ENCODE results near the gene UNC13D. TPM values are rescaled to one million over a fixed set of nuclear protein-coding genes. Genes with fewer than 3 reads are reported as not detected.
"Not testable (repeated sequence)": the region's sequence is repeated elsewhere in the genome, so short reads cannot be mapped to it uniquely, and the experiment has no call there.

The UNC13D gene
- polyA plus RNA-seq, 1 donor from 2014 or later, result 1.2 TPM

DNA sequence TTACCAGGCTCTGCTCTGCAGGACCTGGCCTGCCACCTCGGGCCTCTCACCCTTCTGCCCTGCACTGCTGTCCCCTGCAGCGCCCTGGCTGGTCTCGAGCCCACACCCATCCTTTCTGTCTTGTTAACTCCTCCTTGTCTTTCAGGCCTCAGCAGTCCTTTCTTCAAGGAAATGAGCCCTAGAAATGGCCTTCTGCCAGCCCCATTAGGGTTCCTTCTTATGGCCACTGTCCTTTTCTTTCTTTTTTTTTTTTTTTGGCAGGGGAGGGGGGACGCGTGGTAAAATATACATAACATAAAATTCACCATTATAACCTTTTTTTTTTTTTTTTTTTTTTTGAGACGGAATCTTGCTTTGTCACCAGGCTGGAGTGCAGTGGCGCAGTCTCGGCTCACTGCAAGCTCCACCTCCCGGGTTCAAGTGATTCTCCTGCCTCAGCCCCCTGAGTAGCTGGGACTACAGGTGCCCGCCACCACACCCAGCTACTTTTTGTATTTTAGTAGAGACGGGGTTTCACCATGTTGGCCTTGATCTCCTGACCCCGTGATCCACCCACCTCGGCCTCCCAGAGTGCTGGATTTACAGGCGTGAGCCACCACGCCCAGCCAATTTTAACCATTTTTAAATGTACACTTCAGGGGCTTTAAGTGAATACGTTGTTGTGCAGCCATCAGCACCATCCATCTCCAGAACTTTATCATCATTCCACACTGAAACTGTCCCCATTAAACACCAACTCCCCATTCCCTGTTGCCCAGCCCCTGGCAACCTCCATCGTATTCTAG, 21.4 kb upstream of the UNC13D start:
- H3K79me2 ChIP-seq (replicated peaks; ENCODE audit: insufficient read depth, low read length); H3K9ac ChIP-seq (ENCODE audit: low read length); H2AFZ ChIP-seq (ENCODE audit: low read depth, low read length); H3K36me3 ChIP-seq (ENCODE audit: insufficient read depth, low read length); H3K27ac ChIP-seq (ENCODE audit: low read length); H3K27me3 ChIP-seq (ENCODE audit: insufficient read depth, low read depth, low read length); H3F3A ChIP-seq (ENCODE audit: insufficient read depth, low read length, poor library complexity, severe bottlenecking); H3K9me3 ChIP-seq (ENCODE audit: low read length); H3K9me2 ChIP-seq (ENCODE audit: insufficient read depth, low read length); H4K20me1 ChIP-seq (ENCODE audit: insufficient read depth); H3K4me3 ChIP-seq (ENCODE audit: low read length); H3K4me2 ChIP-seq (ENCODE audit: low read length): not testable (repeated sequence)

DNA sequence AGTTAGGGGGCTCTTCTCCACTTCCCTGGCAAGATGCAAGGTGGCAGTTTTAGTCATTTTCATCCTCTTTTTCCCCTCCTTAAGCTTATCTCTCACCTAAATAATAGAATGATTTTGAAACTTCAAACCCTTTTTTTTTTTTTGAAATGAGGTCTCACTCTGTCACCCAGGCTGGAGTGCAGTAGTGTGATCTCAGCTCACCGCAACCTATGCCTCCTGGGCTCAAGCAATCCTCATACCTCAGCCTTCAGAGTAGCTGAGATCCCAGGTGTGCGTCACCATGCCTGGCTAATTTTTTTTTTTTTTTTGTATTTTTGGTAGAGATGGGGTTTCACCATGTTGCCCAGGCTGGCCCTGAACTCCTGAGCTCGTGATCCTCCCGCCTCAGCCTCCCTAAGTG, 20.7 kb upstream of the UNC13D start:
- not testable (repeated sequence) for H2AFZ ChIP-seq (ENCODE audit: low read depth, low read length); H3K9me3 ChIP-seq (ENCODE audit: low read length); H3K9me2 ChIP-seq (ENCODE audit: insufficient read depth, low read length); H3K27ac ChIP-seq (ENCODE audit: low read length); H3K27me3 ChIP-seq (ENCODE audit: insufficient read depth, low read depth, low read length); H3F3A ChIP-seq (ENCODE audit: insufficient read depth, low read length, poor library complexity, severe bottlenecking); H4K20me1 ChIP-seq (ENCODE audit: insufficient read depth); H3K79me2 ChIP-seq (replicated peaks; ENCODE audit: insufficient read depth, low read length); H3K9ac ChIP-seq (ENCODE audit: low read length); H3K36me3 ChIP-seq (ENCODE audit: insufficient read depth, low read length); H3K4me3 ChIP-seq (ENCODE audit: low read length); H3K4me2 ChIP-seq (ENCODE audit: low read length)

DNA sequence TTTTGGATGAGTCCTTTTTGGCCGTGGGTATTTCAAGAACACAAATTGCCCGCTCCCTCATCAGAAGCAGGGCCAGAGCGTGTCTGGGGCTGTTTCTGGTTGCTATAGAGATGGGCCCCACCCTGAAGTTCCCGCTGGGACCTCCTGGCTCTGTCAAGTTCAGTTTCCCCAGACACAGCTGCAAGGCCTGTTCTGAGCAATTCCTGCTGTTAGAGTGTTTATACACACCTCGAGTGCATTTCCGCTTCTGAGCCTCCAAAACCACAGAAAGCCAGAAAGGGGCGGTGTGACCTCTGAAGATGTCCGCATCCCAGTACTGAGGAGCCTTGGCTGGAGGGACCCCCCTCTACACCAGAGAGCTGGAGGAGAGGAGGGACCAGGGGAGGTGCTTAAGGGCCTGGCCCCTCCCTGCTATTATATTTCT, 20.3 kb upstream of the UNC13D start:
- H3K9ac ChIP-seq (ENCODE audit: low read length), result no peak overlapping the region
- no peaks in the 10 kb centered on the region for H3F3A ChIP-seq (ENCODE audit: insufficient read depth, low read length, poor library complexity, severe bottlenecking)
- no peak overlapping the region for H3K4me3 ChIP-seq (ENCODE audit: low read length)
- H3K9me3 ChIP-seq (ENCODE audit: low read length), result no peaks in the 10 kb centered on the region
- no peaks in the 10 kb centered on the region for H3K36me3 ChIP-seq (ENCODE audit: insufficient read depth, low read length)
- no peak overlapping the region for H2AFZ ChIP-seq (ENCODE audit: low read depth, low read length)
- no peak overlapping the region for H3K4me2 ChIP-seq (ENCODE audit: low read length)
- no peaks in the 10 kb centered on the region for H4K20me1 ChIP-seq (ENCODE audit: insufficient read depth)
- TF ChIP-seq, protein P1, sequence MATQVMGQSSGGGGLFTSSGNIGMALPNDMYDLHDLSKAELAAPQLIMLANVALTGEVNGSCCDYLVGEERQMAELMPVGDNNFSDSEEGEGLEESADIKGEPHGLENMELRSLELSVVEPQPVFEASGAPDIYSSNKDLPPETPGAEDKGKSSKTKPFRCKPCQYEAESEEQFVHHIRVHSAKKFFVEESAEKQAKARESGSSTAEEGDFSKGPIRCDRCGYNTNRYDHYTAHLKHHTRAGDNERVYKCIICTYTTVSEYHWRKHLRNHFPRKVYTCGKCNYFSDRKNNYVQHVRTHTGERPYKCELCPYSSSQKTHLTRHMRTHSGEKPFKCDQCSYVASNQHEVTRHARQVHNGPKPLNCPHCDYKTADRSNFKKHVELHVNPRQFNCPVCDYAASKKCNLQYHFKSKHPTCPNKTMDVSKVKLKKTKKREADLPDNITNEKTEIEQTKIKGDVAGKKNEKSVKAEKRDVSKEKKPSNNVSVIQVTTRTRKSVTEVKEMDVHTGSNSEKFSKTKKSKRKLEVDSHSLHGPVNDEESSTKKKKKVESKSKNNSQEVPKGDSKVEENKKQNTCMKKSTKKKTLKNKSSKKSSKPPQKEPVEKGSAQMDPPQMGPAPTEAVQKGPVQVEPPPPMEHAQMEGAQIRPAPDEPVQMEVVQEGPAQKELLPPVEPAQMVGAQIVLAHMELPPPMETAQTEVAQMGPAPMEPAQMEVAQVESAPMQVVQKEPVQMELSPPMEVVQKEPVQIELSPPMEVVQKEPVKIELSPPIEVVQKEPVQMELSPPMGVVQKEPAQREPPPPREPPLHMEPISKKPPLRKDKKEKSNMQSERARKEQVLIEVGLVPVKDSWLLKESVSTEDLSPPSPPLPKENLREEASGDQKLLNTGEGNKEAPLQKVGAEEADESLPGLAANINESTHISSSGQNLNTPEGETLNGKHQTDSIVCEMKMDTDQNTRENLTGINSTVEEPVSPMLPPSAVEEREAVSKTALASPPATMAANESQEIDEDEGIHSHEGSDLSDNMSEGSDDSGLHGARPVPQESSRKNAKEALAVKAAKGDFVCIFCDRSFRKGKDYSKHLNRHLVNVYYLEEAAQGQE (IDR thresholded peaks at IDR 0.05; ENCODE audit: borderline replicate concordance), result no peak
- TF ChIP-seq EZH2 (IDR thresholded peaks at IDR 0.05; ENCODE audit: borderline replicate concordance, insufficient read depth, low read length, poor library complexity, severe bottlenecking) (no peak), TAF1 (IDR thresholded peaks at IDR 0.05; ENCODE audit: low read depth) (no peak), POLR2AphosphoS5 (IDR thresholded peaks at IDR 0.05) (no peak), EP300 (conservative IDR thresholded peaks at IDR 0.05; ENCODE audit: poor library complexity, severe bottlenecking) (no peak), SMC3 (conservative IDR thresholded peaks at IDR 0.05; ENCODE audit: poor library complexity) (no peak), MXI1 (conservative IDR thresholded peaks at IDR 0.05; ENCODE audit: poor library complexity, severe bottlenecking) (no peak), RAD21 (conservative IDR thresholded peaks at IDR 0.05) (no peak)
- TF ChIP-seq, protein P2, sequence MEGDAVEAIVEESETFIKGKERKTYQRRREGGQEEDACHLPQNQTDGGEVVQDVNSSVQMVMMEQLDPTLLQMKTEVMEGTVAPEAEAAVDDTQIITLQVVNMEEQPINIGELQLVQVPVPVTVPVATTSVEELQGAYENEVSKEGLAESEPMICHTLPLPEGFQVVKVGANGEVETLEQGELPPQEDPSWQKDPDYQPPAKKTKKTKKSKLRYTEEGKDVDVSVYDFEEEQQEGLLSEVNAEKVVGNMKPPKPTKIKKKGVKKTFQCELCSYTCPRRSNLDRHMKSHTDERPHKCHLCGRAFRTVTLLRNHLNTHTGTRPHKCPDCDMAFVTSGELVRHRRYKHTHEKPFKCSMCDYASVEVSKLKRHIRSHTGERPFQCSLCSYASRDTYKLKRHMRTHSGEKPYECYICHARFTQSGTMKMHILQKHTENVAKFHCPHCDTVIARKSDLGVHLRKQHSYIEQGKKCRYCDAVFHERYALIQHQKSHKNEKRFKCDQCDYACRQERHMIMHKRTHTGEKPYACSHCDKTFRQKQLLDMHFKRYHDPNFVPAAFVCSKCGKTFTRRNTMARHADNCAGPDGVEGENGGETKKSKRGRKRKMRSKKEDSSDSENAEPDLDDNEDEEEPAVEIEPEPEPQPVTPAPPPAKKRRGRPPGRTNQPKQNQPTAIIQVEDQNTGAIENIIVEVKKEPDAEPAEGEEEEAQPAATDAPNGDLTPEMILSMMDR (IDR thresholded peaks at IDR 0.05; ENCODE audit: poor library complexity, severe bottlenecking), result no peak
- H3K27me3 ChIP-seq (ENCODE audit: insufficient read depth, low read depth, low read length), result no peaks in the 10 kb centered on the region
- H3K27ac ChIP-seq (ENCODE audit: low read length), result no peak overlapping the region
- H3K9me2 ChIP-seq (ENCODE audit: insufficient read depth, low read length), result no peaks in the 10 kb centered on the region
- no peaks in the 10 kb centered on the region for H3K79me2 ChIP-seq (replicated peaks; ENCODE audit: insufficient read depth, low read length)
